CD4-positive, alpha-beta memory T cell (primary cell): ENCODE data around the gene ACSL5. TPM values are rescaled to one million over a fixed set of nuclear protein-coding genes. Genes with fewer than 3 reads are reported as not detected.

ENCODE experiments used
- CTCF ChIA-PET: fragments of 350-600 bp; sonication (Branson Sonifier 250); formaldehyde crosslinking; loops from one replicate; lab custom pipeline; 2021; ENCODE audit warnings: inconsistent platforms; ENCODE audit not compliant: partially characterized antibody; lab: Charles Lee
- POLR2A ChIA-PET: fragments of 350-600 bp; sonication (Branson Sonifier 250); formaldehyde crosslinking; loops from one replicate; lab custom pipeline; 2021; ENCODE audit not compliant: partially characterized antibody; lab: Charles Lee
- DNase-seq, 5 donors: peaks; one replicate each; pipeline versions ENCODE4 v3.0.0 to v3.0.0-alpha.2; 2020 to 2022; ENCODE audit warnings: mixed read lengths in 1 of 5
- H3K27ac ChIP-seq: one replicate; pipeline ENCODE4 v1.7.0; 2013; ENCODE audit warnings: low read depth, low read length
- H3K27me3 ChIP-seq: 2 replicates; pipeline ENCODE4 v1.7.0; 2013; ENCODE audit warnings: mild to moderate bottlenecking, low read length, moderate library complexity; ENCODE audit not compliant: insufficient read depth
- H3K36me3 ChIP-seq: 2 replicates; pipeline ENCODE4 v1.7.0; 2013; ENCODE audit warnings: mild to moderate bottlenecking, low read length, moderate library complexity; ENCODE audit not compliant: insufficient read depth
- H3K4me1 ChIP-seq: 2 replicates; pipeline ENCODE4 v1.7.0; 2013; ENCODE audit warnings: mild to moderate bottlenecking, low read length, moderate library complexity; ENCODE audit not compliant: insufficient read depth
- H3K4me3 ChIP-seq, 2 donors: one replicate each; pipeline ENCODE4 v1.7.0; 2013; ENCODE audit warnings: low read length in 2 of 2, mild to moderate bottlenecking in 1 of 2
- H3K9me3 ChIP-seq, 2 donors: one replicate each; pipeline ENCODE4 v1.7.0; 2013; ENCODE audit warnings: low read length in 2 of 2, control low read depth in 1 of 2; ENCODE audit not compliant: control insufficient read depth in 1 of 2
- H3K27ac Mint-ChIP-seq, 7 donors: one replicate each; pipeline ENCODE4 v1.8.0; 2020 to 2021; ENCODE audit warnings: mixed read lengths in 7 of 7, mild to moderate bottlenecking in 6 of 7, inconsistent platforms in 3 of 7, moderate library complexity in 3 of 7
- H3K27me3 Mint-ChIP-seq, 2 donors: one replicate each; pipeline ENCODE4 v1.8.0; 2020 to 2021; ENCODE audit warnings: mixed read lengths in 2 of 2
- H3K36me3 Mint-ChIP-seq, 2 donors: one replicate each; pipeline ENCODE4 v1.8.0; 2020 to 2021; ENCODE audit warnings: mixed read lengths in 2 of 2, inconsistent platforms in 1 of 2, mild to moderate bottlenecking in 1 of 2
- H3K4me1 Mint-ChIP-seq, 4 donors: one replicate each; pipeline ENCODE4 v1.8.0; 2020 to 2021; ENCODE audit warnings: mixed read lengths in 4 of 4, mild to moderate bottlenecking in 1 of 4
- H3K4me3 Mint-ChIP-seq, 8 donors: one replicate each; pipeline ENCODE4 v1.8.0; 2020 to 2021; ENCODE audit warnings: mixed read lengths in 8 of 8, mild to moderate bottlenecking in 7 of 8, moderate library complexity in 6 of 8, inconsistent platforms in 3 of 8
- H3K9me3 Mint-ChIP-seq, 8 donors: one replicate each; pipeline ENCODE4 v1.8.0; 2020 to 2021; ENCODE audit warnings: mixed read lengths in 8 of 8, mild to moderate bottlenecking in 5 of 8, inconsistent platforms in 3 of 8, moderate library complexity in 1 of 8
- intact Hi-C: fragments of 100-400 bp; cut with micrococcal nuclease; formaldehyde crosslinking; loops from one replicate; pipeline ENCODE4 v1.15.1; 2023
- polyA plus RNA-seq, 2 donors: library from polyadenylated mRNA; unstranded; fragments of 300-500 nt; fragmentation: Illumina TruSeq; gene quantifications; one replicate each; pipeline ENCODE4 v1.2.3, GENCODE V29; 2021
- total RNA-seq, 2 experiments: library from RNA; stranded (reverse); gene quantifications; one replicate each; pipeline ENCODE4 v1.2.3, GENCODE V29; 2021

The ACSL5 gene
- total and polyA plus RNA-seq, 4 experiments from 2014 or later = 51.8 to 83.8 (median 58.0) TPM

DNA sequence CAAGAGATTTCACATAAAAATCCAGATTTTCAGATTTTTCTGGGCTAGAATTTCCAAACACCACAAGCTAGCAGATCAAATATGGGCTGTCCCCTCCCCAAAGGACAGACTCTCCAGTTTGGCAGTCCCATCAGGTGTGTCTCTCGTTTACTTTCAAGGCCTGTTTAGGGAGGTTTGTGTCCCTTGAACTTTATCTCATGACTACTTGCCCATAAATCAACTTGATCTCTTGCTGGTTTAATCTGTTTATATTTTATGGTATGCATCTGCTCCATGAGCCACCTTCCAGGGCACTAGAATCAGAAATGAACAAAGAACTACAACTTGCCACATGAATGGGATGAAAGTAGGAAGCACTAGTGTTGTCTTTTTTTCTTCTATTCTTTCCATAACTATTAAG, 67.6 kb downstream of the ACSL5 start:
- Histone ChIP-seq H3K4me1 (peaks cover 25% of the 10 kb centered on the region), H3K36me3 (peaks cover 43% of the 10 kb centered on the region), H3K27ac (no peak overlapping the region), H3K9me3 (no peaks in the 10 kb centered on the region), H3K27me3 (no peaks in the 10 kb centered on the region), H3K4me3 (no peak overlapping the region)
- H3K36me3 Mint-ChIP-seq = peaks cover 31 to 73% of the 10 kb centered on the region in 2 donors
- H3K27ac Mint-ChIP-seq = peak overlapping the region in 3 of 7 donors; percentile 16 to 49 (median 42)
- CTCF ChIA-PET = interaction anchor here (1.0 to 1.5 kb wide), 2 partner anchors 15 to 18 kb away, joined by 3 read pairs; no protein-coding TSS in a partner anchor
- peaks cover 17 to 37% (median 23%) of the 10 kb centered on the region in 4 donors for H3K4me1 Mint-ChIP-seq
- no peak overlapping the region for H3K4me3 Mint-ChIP-seq
- no peak for DNase-seq
- no peaks in the 10 kb centered on the region for H3K27me3 Mint-ChIP-seq
- intact Hi-C loops = no loop called here
- no peaks in the 10 kb centered on the region for H3K9me3 Mint-ChIP-seq
- POLR2A ChIA-PET = interaction anchor here (1.2 kb wide), 1 partner anchor 67 kb away, joined by 3 read pairs; the partner anchor contains the start of gene ACSL5

DNA sequence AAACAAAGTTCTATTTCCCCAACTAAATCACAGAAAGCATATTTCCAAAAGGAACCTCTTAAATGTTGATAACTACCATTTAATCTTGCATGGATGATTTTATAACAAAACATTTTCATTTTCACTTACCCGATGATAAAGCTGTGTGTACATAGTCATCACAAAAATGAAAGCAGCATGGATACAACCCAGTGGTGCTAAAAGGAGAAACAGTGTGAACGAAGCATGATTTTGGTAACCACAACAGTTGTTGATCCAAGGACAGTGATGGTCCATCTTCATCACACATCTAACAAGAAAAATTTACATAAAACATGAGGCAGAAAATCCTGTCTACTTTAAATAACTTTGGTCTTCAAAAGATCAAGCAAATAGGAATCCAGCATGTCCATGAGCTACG, 68.1 kb downstream of the ACSL5 start:
- H3K27me3 Mint-ChIP-seq = no peaks in the 10 kb centered on the region
- H3K27ac Mint-ChIP-seq = peak overlapping the region in 3 of 7 donors; percentile 6 to 27 (median 14)
- no peaks in the 10 kb centered on the region for H3K9me3 ChIP-seq
- no peak overlapping the region for H3K4me3 Mint-ChIP-seq
- no peaks in the 10 kb centered on the region for H3K9me3 Mint-ChIP-seq
- H3K36me3 ChIP-seq = peaks cover 38% of the 10 kb centered on the region
- ChIA-PET CTCF (interaction anchor here (1.5 kb wide), 1 partner anchor 18 kb away, joined by 3 read pairs; no protein-coding TSS in a partner anchor), POLR2A (interaction anchor here (1.2 kb wide), 1 partner anchor 68 kb away, joined by 3 read pairs; the partner anchor contains the start of gene ACSL5)
- peaks cover 31 to 74% of the 10 kb centered on the region in 2 donors for H3K36me3 Mint-ChIP-seq
- no peaks in the 10 kb centered on the region for H3K27me3 ChIP-seq
- H3K4me1 ChIP-seq = peaks cover 25% of the 10 kb centered on the region
- no peak for DNase-seq
- H3K4me3 ChIP-seq = no peak overlapping the region
- intact Hi-C loops = no loop called here
- H3K4me1 Mint-ChIP-seq = peaks cover 17 to 40% (median 26%) of the 10 kb centered on the region in 4 donors
- no peak overlapping the region for H3K27ac ChIP-seq

DNA sequence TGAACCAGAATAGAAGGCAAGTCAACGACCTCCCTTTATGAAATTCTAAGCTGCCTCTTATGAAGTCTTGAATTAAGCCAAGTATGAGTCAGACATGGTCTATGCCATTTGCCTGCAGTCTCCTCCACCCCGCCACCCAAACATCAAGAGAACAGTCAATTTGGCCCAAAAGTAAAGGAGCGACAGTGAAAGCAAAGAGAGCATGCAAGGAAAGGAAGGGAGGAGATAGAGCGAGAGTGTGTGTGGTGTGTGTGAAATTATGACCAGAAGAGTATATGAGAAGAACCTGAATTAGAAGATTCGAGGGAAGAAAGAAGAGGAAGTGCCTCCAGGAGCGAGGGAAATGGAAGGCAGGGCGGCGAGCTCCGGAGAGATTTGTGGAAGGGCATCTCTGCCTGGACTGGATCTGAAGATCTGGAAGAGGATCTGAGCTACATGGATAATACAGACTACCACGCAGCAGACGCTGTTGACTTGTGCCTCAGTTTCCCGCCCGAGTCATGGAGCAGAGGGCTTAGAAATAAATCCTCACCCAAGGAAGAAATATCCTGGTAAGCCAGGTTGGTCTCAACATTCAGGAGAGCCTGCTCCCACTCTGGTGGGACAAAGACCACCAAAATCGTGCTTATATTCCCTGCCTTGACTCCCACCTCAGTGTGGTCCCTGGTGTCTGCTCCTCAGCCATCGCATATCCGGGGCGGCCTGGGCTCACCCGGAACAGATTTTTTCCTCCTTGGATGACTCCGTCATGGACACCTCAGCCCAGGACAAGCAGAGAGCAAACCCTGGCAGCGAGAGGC, 72.3 kb downstream of the ACSL5 start:
- H3K36me3 Mint-ChIP-seq = peaks cover 27 to 60% of the 10 kb centered on the region in 2 donors
- intact Hi-C loops = loop anchor here (1.0 to 5.0 kb wide), 2 partner anchors 69 to 263 kb away; partner anchors contain the start of gene GPAM
- H3K4me3 Mint-ChIP-seq = peak overlapping the region; percentile 90 to 100 (median 94)
- Histone ChIP-seq H3K9me3 (no peaks in the 10 kb centered on the region), H3K27ac (peak overlapping the region; percentile 86), H3K36me3 (peaks cover 24% of the 10 kb centered on the region), H3K4me3 (peak overlapping the region; percentile 97 to 99), H3K4me1 (peaks cover 42% of the 10 kb centered on the region), H3K27me3 (no peaks in the 10 kb centered on the region)
- POLR2A ChIA-PET = interaction anchor here (0.9 to 2.6 kb wide), 14 partner anchors 10 to 1234 kb away, joined by 3 to 33 read pairs (median 3); partner anchors contain the start of genes ACSL5 and GPAM
- peaks cover 27 to 63% (median 46%) of the 10 kb centered on the region in 4 donors for H3K4me1 Mint-ChIP-seq
- no peaks in the 10 kb centered on the region for H3K27me3 Mint-ChIP-seq
- peak overlapping the region; percentile 81 to 99 (median 97) for H3K27ac Mint-ChIP-seq
- no peaks in the 10 kb centered on the region for H3K9me3 Mint-ChIP-seq
- CTCF ChIA-PET = interaction anchor here (1.2 to 1.8 kb wide), 2 partner anchors 11 to 71 kb away, joined by 3 to 9 read pairs; no protein-coding TSS in a partner anchor
- peak in 1 of 5 donors; percentile 8 for DNase-seq

DNA sequence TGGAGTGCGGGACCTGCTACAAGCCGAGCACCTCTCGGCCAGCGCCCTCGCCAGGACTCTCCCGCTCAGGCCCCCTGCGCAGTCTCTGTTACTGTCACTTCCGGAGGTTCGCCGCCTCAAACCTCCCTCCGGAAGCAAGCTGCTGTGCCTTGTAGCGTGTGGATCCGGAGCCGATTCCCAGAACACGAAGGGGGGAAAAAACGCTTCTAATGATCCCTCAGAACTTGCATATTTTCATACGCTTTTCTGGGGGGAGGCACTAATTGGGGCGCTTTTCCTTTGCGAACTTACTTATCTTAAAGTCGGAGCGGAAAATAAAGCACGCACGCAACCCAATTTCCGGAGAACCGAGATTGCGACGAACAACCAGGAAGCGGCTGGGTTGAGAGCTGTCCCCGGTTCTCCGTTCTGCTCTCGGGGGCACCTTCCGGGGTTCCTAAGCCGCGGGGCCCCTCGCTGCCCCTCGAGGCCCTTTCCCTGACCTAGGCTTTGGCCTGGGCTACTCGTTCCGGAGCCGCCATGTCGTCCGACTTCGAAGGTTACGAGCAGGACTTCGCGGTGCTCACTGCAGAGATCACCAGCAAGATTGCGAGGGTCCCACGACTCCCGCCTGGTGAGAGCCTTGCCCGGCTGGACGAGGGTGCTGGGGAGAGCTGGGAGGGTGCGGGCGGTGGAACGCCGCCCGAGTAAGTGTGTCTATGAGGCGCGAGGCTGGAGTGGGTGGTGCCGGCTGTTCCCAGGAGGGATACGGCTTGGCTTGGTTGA, 73.1 kb downstream of the ACSL5 start, which contains the start of the genes VTI1A and ZDHHC6:
Gene VTI1A, plus strand, starts transcription at position 361 of the 765 bp plus-strand sequence. Its CDS starts 159 bp downstream, at position 520.
Gene ZDHHC6, minus strand, starts transcription at position 60 of the 765 bp plus-strand sequence. CDS start 1,478 bp downstream, outside the sequence.
- no peaks in the 10 kb centered on the region for H3K9me3 ChIP-seq
- Mint-ChIP-seq H3K36me3 (peaks cover 25 to 55% of the 10 kb centered on the region in 2 donors), H3K27ac (peak within 1 kb of the TSS; percentile 81 to 99 (median 97)), H3K4me1 (peaks cover 26 to 64% (median 50%) of the 10 kb centered on the region in 4 donors), H3K4me3 (peak within 1 kb of the TSS; percentile 90 to 100 (median 94)), H3K27me3 (no peaks in the 10 kb centered on the region), H3K9me3 (no peaks in the 10 kb centered on the region)
- intact Hi-C loops = loop anchor here (1.0 to 5.0 kb wide), 2 partner anchors 70 to 264 kb away; partner anchors contain the start of gene GPAM
- peaks cover 42% of the 10 kb centered on the region for H3K4me1 ChIP-seq
- POLR2A ChIA-PET = interaction anchor here (0.8 to 2.6 kb wide), 17 partner anchors 10 to 1234 kb away, joined by 3 to 33 read pairs (median 3); partner anchors contain the start of genes ACSL5 and GPAM
- peaks cover 21% of the 10 kb centered on the region for H3K36me3 ChIP-seq
- H3K27me3 ChIP-seq = no peaks in the 10 kb centered on the region
- CTCF ChIA-PET = interaction anchor here (1.2 to 1.8 kb wide), 2 partner anchors 12 to 71 kb away, joined by 3 to 9 read pairs; no protein-coding TSS in a partner anchor
- H3K27ac ChIP-seq = peak within 1 kb of the TSS; percentile 86
- H3K4me3 ChIP-seq = peak within 1 kb of the TSS; percentile 97 to 99
- peak; percentile 84 to 87 (median 86) for DNase-seq

DNA sequence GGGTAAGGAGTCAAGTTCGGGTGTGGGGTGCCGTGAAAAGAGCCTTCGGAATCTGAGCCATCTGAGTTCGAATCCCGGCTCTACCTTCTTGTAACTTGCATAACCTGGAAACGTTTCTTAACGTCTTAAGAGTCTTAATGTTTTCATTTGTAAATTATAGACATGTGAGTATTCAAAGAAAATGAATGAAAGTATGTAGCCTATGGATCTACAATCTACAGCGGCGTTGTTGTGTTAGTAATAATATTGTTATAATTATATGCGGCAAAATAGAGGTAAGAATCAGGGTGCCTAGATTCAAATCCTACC, 73.7 kb downstream of the ACSL5 start:
- CTCF ChIA-PET = interaction anchor here (1.8 kb wide), 1 partner anchor 12 kb away, joined by 9 read pairs; no protein-coding TSS in a partner anchor
- no peak for DNase-seq
- peaks cover 25 to 51% of the 10 kb centered on the region in 2 donors for H3K36me3 Mint-ChIP-seq

DNA sequence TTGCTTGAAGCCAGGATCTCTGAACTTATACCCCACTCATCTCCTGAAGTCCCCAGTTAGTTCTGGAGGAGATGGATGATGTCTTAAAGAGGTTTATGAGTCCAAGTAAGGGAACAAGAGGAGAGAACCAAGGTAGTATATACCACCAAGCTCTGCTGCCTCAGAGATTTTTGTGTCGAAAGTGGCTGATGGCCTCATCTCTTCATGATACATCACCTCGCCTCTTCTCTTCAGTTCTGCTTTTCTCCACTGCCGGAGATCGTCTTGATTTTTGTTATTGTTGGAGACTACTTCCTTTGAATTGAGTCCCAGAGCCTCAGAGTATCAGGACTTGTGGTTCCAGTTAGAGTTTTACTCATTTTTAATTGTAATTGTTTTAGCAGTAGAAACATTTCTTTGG, 75.0 kb downstream of the ACSL5 start:
- ChIA-PET POLR2A (no interaction called here), CTCF (no interaction called here)
- Mint-ChIP-seq H3K27ac (peak overlapping the region in 6 of 7 donors; percentile 7 to 97 (median 38)), H3K36me3 (peaks cover 24 to 41% of the 10 kb centered on the region in 2 donors), H3K4me1 (peaks cover 27 to 61% (median 46%) of the 10 kb centered on the region in 4 donors), H3K4me3 (peak overlapping the region in 7 of 8 donors; percentile 91 to 100 (median 95)), H3K27me3 (no peaks in the 10 kb centered on the region), H3K9me3 (no peaks in the 10 kb centered on the region)
- intact Hi-C loops = loop anchor here (5.0 kb wide), 1 partner anchor 72 kb away; no protein-coding TSS in a partner anchor
- H3K4me1 ChIP-seq = peaks cover 39% of the 10 kb centered on the region
- no peak for DNase-seq
- no peaks in the 10 kb centered on the region for H3K9me3 ChIP-seq
- H3K4me3 ChIP-seq = no peak overlapping the region
- H3K27ac ChIP-seq = no peak overlapping the region
- no peaks in the 10 kb centered on the region for H3K27me3 ChIP-seq
- peaks cover 14% of the 10 kb centered on the region for H3K36me3 ChIP-seq

More for the DNA sequence above, 73.7 kb downstream of the ACSL5 start:
- Histone ChIP-seq H3K4me1 (peaks cover 42% of the 10 kb centered on the region), H3K9me3 (no peaks in the 10 kb centered on the region), H3K4me3 (peak overlapping the region; percentile 97 to 99), H3K36me3 (peaks cover 21% of the 10 kb centered on the region), H3K27ac (peak overlapping the region; percentile 86), H3K27me3 (no peaks in the 10 kb centered on the region)
- H3K4me1 Mint-ChIP-seq = peaks cover 25 to 64% (median 50%) of the 10 kb centered on the region in 4 donors
- peak overlapping the region; percentile 81 to 99 (median 97) for H3K27ac Mint-ChIP-seq
- POLR2A ChIA-PET = interaction anchor here (0.8 to 2.6 kb wide), 16 partner anchors 9 to 1233 kb away, joined by 3 to 33 read pairs (median 3); partner anchors contain the start of genes ACSL5 and GPAM
- H3K27me3 Mint-ChIP-seq = no peaks in the 10 kb centered on the region
- intact Hi-C loops = loop anchor here (5.0 kb wide), 1 partner anchor 70 kb away; no protein-coding TSS in a partner anchor
- H3K4me3 Mint-ChIP-seq = peak overlapping the region; percentile 90 to 100 (median 94)
- no peaks in the 10 kb centered on the region for H3K9me3 Mint-ChIP-seq
